HepG2 (cell line): Measurements from ENCODE around the gene OS9. TPM values are rescaled to one million over a fixed set of nuclear protein-coding genes. Genes with fewer than 3 reads are reported as not detected.
A peak's percentile ranks its signal among the peaks of the same experiment; 100 is the strongest.

Experiments
- ARNT ChIP-seq: fragments of 450-650 bp; IDR thresholded peaks from 2 replicates; pipeline ENCODE4 v1.6.1; 2017
- ARNT2 ChIP-seq: sonication (generic); formaldehyde crosslinking; IDR thresholded peaks from 2 replicates; pipeline ENCODE4 v1.8.0; 2022; ENCODE audit warnings: mild to moderate bottlenecking, low read depth, missing genetic modification reagents, moderate library complexity
- BORCS8-MEF2B ChIP-seq: sonication (generic); formaldehyde crosslinking; IDR thresholded peaks from 2 replicates; pipeline ENCODE4 v1.8.0; 2022; ENCODE audit warnings: mild to moderate bottlenecking, missing genetic modification reagents
- ERF ChIP-seq: IDR thresholded peaks from 2 replicates; pipeline ENCODE4 v1.6.1; 2018; ENCODE audit warnings: missing biosample characterization, missing genetic modification reagents
- FOXO1 ChIP-seq: sonication (generic); formaldehyde crosslinking; IDR thresholded peaks from 2 replicates; pipeline ENCODE4 v1.4.0; 2020; ENCODE audit warnings: missing genetic modification reagents
- HNRNPH1 ChIP-seq: fragments of 200-400 bp; formaldehyde crosslinking; optimal IDR thresholded peaks from 2 replicates; pipeline ENCODE3; 2017; ENCODE audit warnings: mild to moderate bottlenecking, low read depth, low read length
- HNRNPK ChIP-seq: fragments of 200-400 bp; formaldehyde crosslinking; IDR thresholded peaks from 2 replicates; pipeline ENCODE4 v1.6.1; 2018; ENCODE audit warnings: low read length, low read depth, moderate library complexity, mild to moderate bottlenecking; ENCODE audit not compliant: poor library complexity, severe bottlenecking
- KLF6 ChIP-seq: IDR thresholded peaks from 2 replicates; pipeline ENCODE4 v1.8.0; 2016; ENCODE audit warnings: missing biosample characterization, missing genetic modification reagents
- LCORL ChIP-seq, 2 experiments: fragments of 450-650 bp in 1 of 2; sonication (generic) in 1 of 2; formaldehyde crosslinking in 1 of 2; IDR thresholded peaks; 2 replicates each; pipeline versions ENCODE4 v1.5.0 to v1.6.1; 2017 to 2020; ENCODE audit warnings: antibody characterized with exemption in 1 of 2, missing genetic modification reagents in 1 of 2
- MED8 ChIP-seq: sonication (generic); formaldehyde crosslinking; IDR thresholded peaks from 2 replicates; pipeline ENCODE4 v1.8.1; 2023; ENCODE audit warnings: mild to moderate bottlenecking, missing genetic modification reagents; ENCODE audit not compliant: insufficient replicate concordance
- NCOR1 ChIP-seq: fragments of 200-600 bp; sonication (generic); IDR thresholded peaks from 2 replicates; pipeline ENCODE4 v1.7.0; 2017; ENCODE audit warnings: antibody characterized with exemption, low read length, borderline replicate concordance
- NFE2L1 ChIP-seq: sonication (generic); formaldehyde crosslinking; IDR thresholded peaks from 2 replicates; pipeline ENCODE4 v1.4.0; 2020; ENCODE audit warnings: missing genetic modification reagents, mild to moderate bottlenecking, borderline replicate concordance
- NFE2L2 ChIP-seq: fragments of 150-350 bp; IDR thresholded peaks from 2 replicates; pipeline ENCODE4 v1.6.1; 2014; ENCODE audit warnings: low read length
- NFKB2 ChIP-seq: sonication (generic); formaldehyde crosslinking; IDR thresholded peaks from 2 replicates; pipeline ENCODE4 v1.4.0; 2020; ENCODE audit warnings: missing genetic modification reagents, borderline replicate concordance
- PAF1 ChIP-seq: IDR thresholded peaks from 2 replicates; pipeline ENCODE4 v1.6.1; 2016; ENCODE audit warnings: missing genetic modification reagents, missing compliant biosample characterization
- RBFOX2 ChIP-seq: fragments of 200-400 bp; formaldehyde crosslinking; IDR thresholded peaks from 2 replicates; pipeline ENCODE4 v1.6.1; 2017; ENCODE audit warnings: low read depth, mild to moderate bottlenecking, low read length
- WIZ ChIP-seq: sonication (generic); formaldehyde crosslinking; IDR thresholded peaks from 2 replicates; pipeline ENCODE4 v1.5.1; 2020; ENCODE audit warnings: mild to moderate bottlenecking, missing genetic modification reagents
- ZFY ChIP-seq: sonication (generic); formaldehyde crosslinking; IDR thresholded peaks from 2 replicates; pipeline ENCODE4 v1.4.0; 2020; ENCODE audit warnings: missing genetic modification reagents
- ZNF33B ChIP-seq: sonication (generic); formaldehyde crosslinking; IDR thresholded peaks from 2 replicates; pipeline ENCODE4 v1.5.1; 2020; ENCODE audit warnings: mild to moderate bottlenecking, missing genetic modification reagents
- ZNF790 ChIP-seq: sonication (generic); formaldehyde crosslinking; IDR thresholded peaks from 2 replicates; pipeline ENCODE4 v1.8.0; 2022; ENCODE audit warnings: missing genetic modification reagents, mild to moderate bottlenecking, borderline replicate concordance
- ZNF83 ChIP-seq: sonication (generic); formaldehyde crosslinking; IDR thresholded peaks from 2 replicates; pipeline ENCODE4 v1.4.0; 2020; ENCODE audit warnings: missing genetic modification reagents, mild to moderate bottlenecking, borderline replicate concordance
- ZSCAN22 ChIP-seq: sonication (generic); formaldehyde crosslinking; IDR thresholded peaks from 2 replicates; pipeline ENCODE4 v1.4.0; 2020; ENCODE audit warnings: mild to moderate bottlenecking, missing genetic modification reagents
- ZZZ3 ChIP-seq: sonication (generic); formaldehyde crosslinking; IDR thresholded peaks from 2 replicates; pipeline ENCODE4 v1.4.0; 2020; ENCODE audit warnings: missing genetic modification reagents, mild to moderate bottlenecking, borderline replicate concordance
- polyA plus RNA-seq, 8 experiments: library from polyadenylated mRNA; depleted of rRNA in 3 of 8; stranded (reverse) in 7 of 8; unstranded in 1 of 8; fragments of >200 nt; fragmentation: Illumina TruSeq in 4 of 8; extraction: Trizol in 4 of 8; gene quantifications; 2 replicates each; pipeline versions ENCODE4 v1.2.1 to v1.2.3, GENCODE V29; 2011 to 2016; ENCODE audit warnings: low read depth in 4 of 8, missing spikeins in 1 of 8, mixed read lengths in 1 of 8; ENCODE audit not compliant: insufficient read depth in 1 of 8
- total RNA-seq, 5 experiments: library from RNA; depleted of rRNA; stranded (reverse); fragments of >200 nt; fragmentation: Illumina TruSeq; extraction: Trizol; gene quantifications; 2 replicates each; pipeline ENCODE4 v1.2.3, GENCODE V29; 2016; ENCODE audit warnings: low read depth in 1 of 5
- TF ChIP-seq, protein P1 (sequence below): IDR thresholded peaks from 2 replicates; pipeline ENCODE4 v1.6.1; 2012; ENCODE audit warnings: low read length, improper control_type of control experiment
- TF ChIP-seq, protein P2 (sequence below): sonication (generic); IDR thresholded peaks from 2 replicates; pipeline ENCODE4 v1.6.1; 2016; ENCODE audit warnings: low read depth, borderline replicate concordance
- TF ChIP-seq, protein P3 (sequence below): IDR thresholded peaks from 2 replicates; pipeline ENCODE4 v1.6.1; 2016; ENCODE audit warnings: low read depth, control low read depth

Gene OS9
- total and polyA plus RNA-seq, 2 of the 13 experiments (the other 11 are each of a cell fraction or from before 2014, with no cell fraction given): 156 to 206 TPM

DNA sequence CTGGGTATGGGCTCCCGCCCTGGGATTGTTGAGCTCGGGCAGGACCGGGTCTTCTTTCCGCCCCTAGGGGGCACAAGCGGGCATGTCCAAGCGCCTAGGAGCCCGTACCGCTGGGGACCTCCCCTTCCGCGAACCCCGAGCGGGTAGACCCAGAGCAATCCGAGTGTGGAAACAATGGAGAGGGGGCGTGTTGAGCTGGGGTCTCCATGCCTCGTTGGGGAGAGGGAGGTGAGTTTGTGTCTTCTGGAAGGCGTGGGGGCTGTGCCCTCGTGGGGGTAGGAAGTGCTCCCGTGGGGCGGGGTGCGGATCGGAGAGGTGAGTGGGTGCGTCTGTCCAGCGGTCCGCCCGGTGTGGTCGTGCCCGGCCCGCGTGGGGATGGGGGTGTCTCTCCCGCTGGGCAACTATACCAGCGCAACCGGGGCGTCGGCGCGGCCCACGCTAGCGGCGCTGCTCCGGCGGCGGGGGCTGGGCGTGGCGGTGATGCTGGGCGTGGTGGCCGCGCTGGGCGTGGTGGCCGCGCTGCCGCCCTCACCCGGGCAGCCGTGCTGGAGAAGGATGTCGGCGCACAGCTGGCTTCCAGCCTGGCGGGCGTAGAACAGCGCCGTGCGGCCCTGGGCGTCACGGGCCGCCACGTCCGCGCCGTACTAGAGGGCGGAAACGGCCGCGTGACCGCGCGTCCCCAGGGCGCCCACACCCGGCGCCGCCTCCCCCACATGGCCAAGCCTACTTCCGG is 32.4 kb downstream of the OS9 start (continued):
- TF ChIP-seq LCORL (IDR thresholded peaks at IDR 0.05) (no peak), LCORL (CRISPR knock-in tag; IDR thresholded peaks at IDR 0.05) (0 out of 2 replicates have a peak, but pooled peaks have one; percentile 16), ZFY (peak; percentile 48; the same call in 1 of the 2 replicates), ARNT2 (CRISPR knock-in tag) (peak; percentile 72), HNRNPH1 (no peak), RBFOX2 (peak; percentile 40; the same call in 1 of the 2 replicates), ZNF83 (CRISPR knock-in tag) (no peak), NFE2L1 (CRISPR knock-in tag) (no peak), PAF1 (CRISPR knock-in tag) (no peak), KLF6 (CRISPR knock-in tag) (no peak), NFE2L2 (no peak), BORCS8-MEF2B (CRISPR knock-in tag) (0 out of 2 replicates have a peak, but pooled peaks have one; percentile 3), FOXO1 (CRISPR knock-in tag) (0 out of 2 replicates have a peak, but pooled peaks have one; percentile 32), WIZ (CRISPR knock-in tag) (no peak), ZSCAN22 (no peak), NCOR1 (no peak), HNRNPK (no peak), ZNF33B (no peak), ERF (CRISPR knock-in tag) (no peak; the same call in 1 of the 2 replicates), NFKB2 (peak; percentile 58; the same call in 1 of the 2 replicates), ARNT (no peak), MED8 (CRISPR knock-in tag) (no peak), ZZZ3 (no peak), ZNF790 (CRISPR knock-in tag) (no peak)
- TF ChIP-seq, protein P1, sequence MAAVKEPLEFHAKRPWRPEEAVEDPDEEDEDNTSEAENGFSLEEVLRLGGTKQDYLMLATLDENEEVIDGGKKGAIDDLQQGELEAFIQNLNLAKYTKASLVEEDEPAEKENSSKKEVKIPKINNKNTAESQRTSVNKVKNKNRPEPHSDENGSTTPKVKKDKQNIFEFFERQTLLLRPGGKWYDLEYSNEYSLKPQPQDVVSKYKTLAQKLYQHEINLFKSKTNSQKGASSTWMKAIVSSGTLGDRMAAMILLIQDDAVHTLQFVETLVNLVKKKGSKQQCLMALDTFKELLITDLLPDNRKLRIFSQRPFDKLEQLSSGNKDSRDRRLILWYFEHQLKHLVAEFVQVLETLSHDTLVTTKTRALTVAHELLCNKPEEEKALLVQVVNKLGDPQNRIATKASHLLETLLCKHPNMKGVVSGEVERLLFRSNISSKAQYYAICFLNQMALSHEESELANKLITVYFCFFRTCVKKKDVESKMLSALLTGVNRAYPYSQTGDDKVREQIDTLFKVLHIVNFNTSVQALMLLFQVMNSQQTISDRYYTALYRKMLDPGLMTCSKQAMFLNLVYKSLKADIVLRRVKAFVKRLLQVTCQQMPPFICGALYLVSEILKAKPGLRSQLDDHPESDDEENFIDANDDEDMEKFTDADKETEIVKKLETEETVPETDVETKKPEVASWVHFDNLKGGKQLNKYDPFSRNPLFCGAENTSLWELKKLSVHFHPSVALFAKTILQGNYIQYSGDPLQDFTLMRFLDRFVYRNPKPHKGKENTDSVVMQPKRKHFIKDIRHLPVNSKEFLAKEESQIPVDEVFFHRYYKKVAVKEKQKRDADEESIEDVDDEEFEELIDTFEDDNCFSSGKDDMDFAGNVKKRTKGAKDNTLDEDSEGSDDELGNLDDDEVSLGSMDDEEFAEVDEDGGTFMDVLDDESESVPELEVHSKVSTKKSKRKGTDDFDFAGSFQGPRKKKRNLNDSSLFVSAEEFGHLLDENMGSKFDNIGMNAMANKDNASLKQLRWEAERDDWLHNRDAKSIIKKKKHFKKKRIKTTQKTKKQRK: no peak
- TF ChIP-seq, protein P2, sequence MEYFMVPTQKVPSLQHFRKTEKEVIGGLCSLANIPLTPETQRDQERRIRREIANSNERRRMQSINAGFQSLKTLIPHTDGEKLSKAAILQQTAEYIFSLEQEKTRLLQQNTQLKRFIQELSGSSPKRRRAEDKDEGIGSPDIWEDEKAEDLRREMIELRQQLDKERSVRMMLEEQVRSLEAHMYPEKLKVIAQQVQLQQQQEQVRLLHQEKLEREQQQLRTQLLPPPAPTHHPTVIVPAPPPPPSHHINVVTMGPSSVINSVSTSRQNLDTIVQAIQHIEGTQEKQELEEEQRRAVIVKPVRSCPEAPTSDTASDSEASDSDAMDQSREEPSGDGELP: no peak
- TF ChIP-seq, protein P3, sequence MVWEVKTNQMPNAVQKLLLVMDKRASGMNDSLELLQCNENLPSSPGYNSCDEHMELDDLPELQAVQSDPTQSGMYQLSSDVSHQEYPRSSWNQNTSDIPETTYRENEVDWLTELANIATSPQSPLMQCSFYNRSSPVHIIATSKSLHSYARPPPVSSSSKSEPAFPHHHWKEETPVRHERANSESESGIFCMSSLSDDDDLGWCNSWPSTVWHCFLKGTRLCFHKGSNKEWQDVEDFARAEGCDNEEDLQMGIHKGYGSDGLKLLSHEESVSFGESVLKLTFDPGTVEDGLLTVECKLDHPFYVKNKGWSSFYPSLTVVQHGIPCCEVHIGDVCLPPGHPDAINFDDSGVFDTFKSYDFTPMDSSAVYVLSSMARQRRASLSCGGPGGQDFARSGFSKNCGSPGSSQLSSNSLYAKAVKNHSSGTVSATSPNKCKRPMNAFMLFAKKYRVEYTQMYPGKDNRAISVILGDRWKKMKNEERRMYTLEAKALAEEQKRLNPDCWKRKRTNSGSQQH: no peak
